ENCODE results near the gene INSIG2.

Gene INSIG2

DNA sequence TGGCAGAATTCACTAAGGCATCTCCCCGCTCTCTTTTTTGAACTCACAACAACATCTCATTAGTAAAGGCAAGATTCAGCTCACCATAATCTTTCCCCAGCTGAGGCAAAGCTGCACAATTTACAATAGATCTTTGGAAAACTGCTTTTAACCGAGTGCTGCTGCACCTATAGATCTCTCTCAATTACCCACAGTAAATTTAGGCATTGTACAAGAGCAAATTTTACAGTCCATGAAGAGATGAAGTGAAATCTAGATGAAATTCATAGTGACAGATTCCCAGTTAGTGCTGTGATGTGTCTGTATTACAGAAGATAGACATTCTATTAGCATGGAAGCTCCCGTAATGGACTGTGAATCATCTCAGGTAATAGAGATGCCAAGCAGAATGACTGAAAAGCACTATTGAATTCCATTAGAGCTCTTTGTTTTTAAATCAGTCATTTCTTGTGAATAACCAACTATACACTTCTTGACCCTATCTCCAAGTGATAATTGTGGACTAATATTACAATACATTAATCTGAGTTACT lies 36.4 kb upstream of the INSIG2 start:
- ATAC-seq (replicated peaks; ENCODE audit: extremely low read depth, poor library complexity, severe bottlenecking) (no peak), DNase-seq (ENCODE audit: low spot score in 2 of 2) (no peak)

DNA sequence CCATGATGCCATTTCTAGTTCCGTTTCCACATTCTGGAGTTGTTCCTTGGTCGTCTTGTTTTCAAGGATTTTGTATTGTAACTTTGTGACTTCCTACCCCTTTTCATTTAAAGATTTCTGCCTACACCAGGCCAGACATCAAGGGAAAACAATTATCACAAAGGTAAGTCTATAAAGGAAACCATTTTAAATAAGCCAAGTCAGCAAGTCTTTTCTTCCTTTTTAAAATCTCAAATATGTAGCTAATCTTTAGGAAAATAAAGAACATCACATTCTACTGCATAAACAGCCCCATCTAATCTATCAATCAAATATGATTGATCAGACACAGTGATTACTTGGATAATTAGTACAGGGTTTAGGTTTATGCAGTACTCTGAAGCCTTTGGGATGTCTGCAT lies 35.8 kb upstream of the INSIG2 start:
- Mint-ChIP-seq H3K4me3 (no peak overlapping the region), H3K4me1 (no peaks in the 10 kb centered on the region), H3K27me3 (peaks cover 77% of the 10 kb centered on the region), H3K9me3 (no peaks in the 10 kb centered on the region), H3K36me3 (ENCODE audit: insufficient read depth) (no peaks in the 10 kb centered on the region), H3K27ac (ENCODE audit: low read depth) (no peak overlapping the region)
- DNase-seq (ENCODE audit: low spot score in 2 of 2), result no peak
- ATAC-seq (replicated peaks; ENCODE audit: extremely low read depth, poor library complexity, severe bottlenecking), result no peak

More for the DNA sequence above, 36.4 kb upstream of the INSIG2 start:
- Mint-ChIP-seq H3K27ac (ENCODE audit: low read depth) (no peak overlapping the region), H3K4me1 (no peaks in the 10 kb centered on the region), H3K4me3 (no peak overlapping the region), H3K9me3 (no peaks in the 10 kb centered on the region), H3K27me3 (peaks cover 78% of the 10 kb centered on the region), H3K36me3 (ENCODE audit: insufficient read depth) (no peaks in the 10 kb centered on the region)

DNA sequence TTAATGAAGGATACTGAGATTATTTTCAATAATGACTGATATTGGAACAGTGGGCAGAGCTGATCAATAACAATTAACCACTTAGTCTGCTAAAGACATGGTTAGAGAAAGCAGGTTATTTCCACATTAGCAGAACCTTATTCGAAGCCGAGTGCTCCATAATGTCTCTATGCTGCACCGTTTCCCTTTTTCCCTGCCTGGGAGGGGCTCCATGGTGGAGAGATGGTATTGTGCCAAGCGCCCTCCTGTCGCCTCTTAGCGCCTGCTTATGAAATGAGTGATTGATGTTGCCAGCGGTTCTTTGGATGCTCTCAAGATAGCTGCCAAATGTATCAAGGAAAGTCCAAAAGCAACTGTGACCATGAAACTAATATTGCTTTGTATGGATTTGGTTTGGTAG lies 34.6 kb upstream of the INSIG2 start:
- no peak for ATAC-seq (replicated peaks; ENCODE audit: extremely low read depth, poor library complexity, severe bottlenecking)

DNA sequence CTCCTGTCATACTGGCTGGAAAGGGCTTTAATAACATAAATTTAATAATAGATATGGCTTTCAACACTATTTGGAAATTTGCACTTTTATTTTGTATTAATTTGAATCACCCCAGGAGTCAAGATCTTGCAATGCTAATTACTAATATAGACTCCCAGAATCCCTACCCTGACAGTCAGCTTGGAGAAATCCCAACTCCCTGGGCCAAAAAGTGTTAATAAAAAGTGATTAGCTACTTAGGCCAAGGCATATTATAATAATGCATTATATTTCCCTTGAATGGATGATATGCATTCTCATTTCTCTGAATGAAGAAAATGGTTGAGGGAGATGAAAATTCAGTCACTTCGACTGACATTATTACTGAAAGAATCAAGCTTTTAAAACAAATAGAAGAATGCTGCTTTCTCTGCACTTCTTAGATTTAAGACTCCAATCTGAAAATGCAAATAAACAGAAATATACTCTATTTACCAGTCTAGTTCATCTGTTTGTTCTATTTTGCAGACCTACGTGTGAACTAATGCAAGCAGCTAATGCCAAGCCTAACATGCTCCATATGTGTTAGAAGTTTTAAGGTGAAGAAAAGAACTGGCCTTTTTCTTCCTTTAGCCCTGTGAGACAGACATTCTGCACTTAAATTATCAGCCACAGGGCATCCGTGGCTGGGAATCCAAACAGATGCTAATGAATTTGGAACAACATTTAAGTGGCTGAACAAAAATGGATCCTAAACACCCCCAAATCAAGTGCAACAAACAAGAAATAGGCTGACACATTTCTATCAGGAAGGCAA lies 33.9 kb upstream of the INSIG2 start:
- Mint-ChIP-seq H3K27me3 (peaks cover 63% of the 10 kb centered on the region), H3K9me3 (no peaks in the 10 kb centered on the region), H3K4me1 (no peaks in the 10 kb centered on the region)

More for the DNA sequence above, 34.6 kb upstream of the INSIG2 start:
- no peak for DNase-seq (ENCODE audit: low spot score in 2 of 2)
- Mint-ChIP-seq H3K36me3 (ENCODE audit: insufficient read depth) (no peaks in the 10 kb centered on the region), H3K4me3 (no peak overlapping the region), H3K27ac (ENCODE audit: low read depth) (no peak overlapping the region), H3K9me3 (no peaks in the 10 kb centered on the region), H3K4me1 (no peaks in the 10 kb centered on the region), H3K27me3 (peaks cover 70% of the 10 kb centered on the region)

DNA sequence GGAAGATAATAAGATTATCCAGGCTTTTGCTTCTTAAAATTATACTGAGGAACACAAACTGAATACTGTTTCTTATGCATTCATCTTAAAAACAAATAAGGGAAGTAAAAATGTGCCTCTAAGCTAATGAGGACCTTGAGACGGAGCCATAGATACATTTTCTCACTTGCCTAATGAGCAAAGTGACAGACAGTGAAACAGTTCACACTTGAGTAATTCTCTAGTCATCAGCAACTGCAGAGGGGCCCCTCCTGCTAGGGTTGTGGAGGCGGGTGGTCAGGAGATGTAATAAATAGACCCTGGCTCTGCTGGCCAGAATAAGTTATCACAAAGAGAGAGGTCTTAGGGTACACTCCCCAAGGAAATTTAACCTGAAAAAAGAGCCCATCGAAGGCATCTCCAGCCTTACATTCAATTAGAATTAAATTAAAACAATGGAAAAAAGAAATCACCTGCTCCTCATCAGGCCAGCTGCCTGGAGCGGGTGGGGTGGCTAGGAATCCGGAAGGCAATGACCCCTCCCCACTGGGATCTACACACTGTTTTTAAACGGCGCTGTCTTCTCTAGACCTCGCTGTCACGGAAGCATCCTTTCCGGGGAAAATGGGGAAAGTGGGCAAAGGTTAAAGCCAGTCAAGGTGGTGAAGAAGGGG lies 32.6 kb upstream of the INSIG2 start:
- ATAC-seq (replicated peaks; ENCODE audit: extremely low read depth, poor library complexity, severe bottlenecking) (no peak), DNase-seq (ENCODE audit: low spot score in 2 of 2) (no peak)
- no peak overlapping the region for H3K4me3 Mint-ChIP-seq
- H3K9me3 Mint-ChIP-seq, result no peaks in the 10 kb centered on the region
- H3K4me1 Mint-ChIP-seq, result no peaks in the 10 kb centered on the region
- H3K27ac Mint-ChIP-seq (ENCODE audit: low read depth), result no peak overlapping the region
- H3K27me3 Mint-ChIP-seq, result peaks cover 51% of the 10 kb centered on the region
- H3K36me3 Mint-ChIP-seq (ENCODE audit: insufficient read depth), result no peaks in the 10 kb centered on the region

More for the DNA sequence above, 33.9 kb upstream of the INSIG2 start:
- DNase-seq (ENCODE audit: low spot score in 2 of 2) (no peak), ATAC-seq (replicated peaks; ENCODE audit: extremely low read depth, poor library complexity, severe bottlenecking) (no peak)
- H3K27ac Mint-ChIP-seq (ENCODE audit: low read depth), result no peak overlapping the region
- H3K4me3 Mint-ChIP-seq, result no peak overlapping the region
- H3K36me3 Mint-ChIP-seq (ENCODE audit: insufficient read depth), result no peaks in the 10 kb centered on the region

DNA sequence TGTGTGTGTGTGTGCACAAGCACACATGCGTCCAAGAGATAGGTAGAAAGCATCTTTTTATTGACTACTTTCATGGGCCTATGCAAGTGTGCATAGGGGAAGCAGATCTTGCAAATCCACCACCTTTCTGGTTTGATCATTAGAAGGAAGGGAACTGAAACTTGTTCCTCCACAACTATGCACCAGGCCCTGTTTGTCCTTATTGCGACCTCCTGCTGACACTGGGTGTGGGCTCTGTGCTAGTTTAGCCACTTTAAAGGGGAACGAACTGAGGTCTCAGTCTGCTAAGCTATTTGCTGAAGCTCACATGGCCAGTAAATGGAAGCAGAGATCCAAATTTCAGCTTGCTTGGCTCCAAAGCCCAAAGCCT lies 32.1 kb upstream of the INSIG2 start:
- H3K27me3 Mint-ChIP-seq, result peaks cover 48% of the 10 kb centered on the region
- no peaks in the 10 kb centered on the region for H3K9me3 Mint-ChIP-seq
- H3K36me3 Mint-ChIP-seq (ENCODE audit: insufficient read depth), result no peaks in the 10 kb centered on the region
- H3K27ac Mint-ChIP-seq (ENCODE audit: low read depth), result no peak overlapping the region
- peak; percentile 60 for ATAC-seq (replicated peaks; ENCODE audit: extremely low read depth, poor library complexity, severe bottlenecking)
- no peaks in the 10 kb centered on the region for H3K4me1 Mint-ChIP-seq
- H3K4me3 Mint-ChIP-seq, result no peak overlapping the region
- DNase-seq (ENCODE audit: low spot score in 2 of 2), result no peak

DNA sequence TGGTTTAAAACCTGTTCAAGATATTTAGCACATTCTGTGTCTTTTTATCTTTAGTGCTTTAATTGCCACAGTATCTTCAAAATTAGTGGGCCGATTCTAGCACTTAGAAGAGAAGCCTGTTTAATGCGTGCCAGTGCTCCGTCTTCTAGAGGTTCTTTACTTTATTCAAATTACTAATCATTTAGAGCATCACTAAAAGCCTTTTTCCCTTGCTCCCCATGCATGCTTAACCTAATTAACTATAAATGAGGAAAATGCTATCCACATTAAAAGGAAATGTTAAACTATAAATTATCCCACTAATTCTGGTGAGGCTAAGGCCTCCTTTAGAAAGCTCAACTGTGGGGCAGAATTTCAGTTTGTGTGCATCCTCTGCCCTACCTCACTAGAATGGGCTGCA lies 31.5 kb upstream of the INSIG2 start:
- H3K36me3 Mint-ChIP-seq (ENCODE audit: insufficient read depth), result no peaks in the 10 kb centered on the region
- H3K27ac Mint-ChIP-seq (ENCODE audit: low read depth), result no peak overlapping the region
- peaks cover 48% of the 10 kb centered on the region for H3K27me3 Mint-ChIP-seq
- H3K4me1 Mint-ChIP-seq, result no peaks in the 10 kb centered on the region
- no peak for DNase-seq (ENCODE audit: low spot score in 2 of 2)
- H3K4me3 Mint-ChIP-seq, result no peak overlapping the region
- no peak for ATAC-seq (replicated peaks; ENCODE audit: extremely low read depth, poor library complexity, severe bottlenecking)
- H3K9me3 Mint-ChIP-seq, result no peaks in the 10 kb centered on the region

DNA sequence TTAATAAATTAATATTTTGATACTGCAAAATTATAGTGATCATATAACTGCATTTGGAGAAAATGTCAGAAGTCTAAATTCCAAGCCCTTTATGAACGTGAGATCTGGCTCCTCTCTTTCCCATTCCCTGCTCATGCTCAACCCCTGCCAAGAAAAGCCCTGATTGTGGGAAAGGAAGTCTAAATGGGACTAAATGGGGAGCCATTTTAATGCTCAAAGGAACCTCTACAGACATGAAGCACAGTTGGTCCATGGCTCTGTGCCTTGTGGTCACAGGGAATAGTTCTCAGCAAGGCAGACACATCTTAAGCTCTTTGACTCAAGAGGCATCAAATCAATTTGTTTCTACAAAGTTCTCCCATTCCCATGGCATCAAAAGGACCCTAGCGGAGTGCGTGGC lies 29.3 kb upstream of the INSIG2 start:
- no peak overlapping the region for H3K27ac Mint-ChIP-seq (ENCODE audit: low read depth)
- ATAC-seq (replicated peaks; ENCODE audit: extremely low read depth, poor library complexity, severe bottlenecking), result no peak
- no peaks in the 10 kb centered on the region for H3K36me3 Mint-ChIP-seq (ENCODE audit: insufficient read depth)
- no peaks in the 10 kb centered on the region for H3K9me3 Mint-ChIP-seq
- DNase-seq (ENCODE audit: low spot score in 2 of 2), result no peak
- H3K4me3 Mint-ChIP-seq, result no peak overlapping the region
- peaks cover 49% of the 10 kb centered on the region for H3K27me3 Mint-ChIP-seq
- no peaks in the 10 kb centered on the region for H3K4me1 Mint-ChIP-seq

DNA sequence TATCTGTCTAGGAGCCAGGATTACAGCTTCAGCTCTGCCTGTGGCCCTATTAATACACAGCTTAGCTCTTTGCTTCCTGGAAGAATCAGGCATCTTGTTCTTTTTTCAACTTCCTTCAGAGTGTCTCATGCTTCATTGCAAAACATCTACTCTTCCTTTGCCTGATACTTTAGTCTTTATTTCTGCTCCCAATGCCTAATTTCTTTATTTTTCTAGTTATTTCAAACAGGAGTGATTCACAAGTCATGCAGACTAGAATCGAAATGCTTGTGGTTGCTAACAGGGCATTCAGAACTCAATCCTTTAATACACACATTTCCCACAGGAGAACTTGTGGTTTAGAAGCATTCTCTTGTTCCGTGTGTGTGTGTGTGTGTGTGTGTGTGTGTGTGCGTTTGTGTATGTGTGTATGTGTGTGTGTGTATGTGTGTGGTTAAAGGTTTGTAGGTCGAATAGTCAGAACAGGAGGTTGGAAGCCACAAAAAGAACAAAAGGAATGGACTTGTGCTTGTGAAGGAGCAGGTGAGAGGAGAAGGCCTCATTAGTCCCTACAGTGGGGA lies 28.3 kb upstream of the INSIG2 start:
- DNase-seq (ENCODE audit: low spot score in 2 of 2) (no peak), ATAC-seq (replicated peaks; ENCODE audit: extremely low read depth, poor library complexity, severe bottlenecking) (no peak)
- H3K9me3 Mint-ChIP-seq, result no peaks in the 10 kb centered on the region
- H3K36me3 Mint-ChIP-seq (ENCODE audit: insufficient read depth), result no peaks in the 10 kb centered on the region
- peaks cover 59% of the 10 kb centered on the region for H3K27me3 Mint-ChIP-seq
- no peak overlapping the region for H3K27ac Mint-ChIP-seq (ENCODE audit: low read depth)
- no peaks in the 10 kb centered on the region for H3K4me1 Mint-ChIP-seq
- H3K4me3 Mint-ChIP-seq, result no peak overlapping the region

DNA sequence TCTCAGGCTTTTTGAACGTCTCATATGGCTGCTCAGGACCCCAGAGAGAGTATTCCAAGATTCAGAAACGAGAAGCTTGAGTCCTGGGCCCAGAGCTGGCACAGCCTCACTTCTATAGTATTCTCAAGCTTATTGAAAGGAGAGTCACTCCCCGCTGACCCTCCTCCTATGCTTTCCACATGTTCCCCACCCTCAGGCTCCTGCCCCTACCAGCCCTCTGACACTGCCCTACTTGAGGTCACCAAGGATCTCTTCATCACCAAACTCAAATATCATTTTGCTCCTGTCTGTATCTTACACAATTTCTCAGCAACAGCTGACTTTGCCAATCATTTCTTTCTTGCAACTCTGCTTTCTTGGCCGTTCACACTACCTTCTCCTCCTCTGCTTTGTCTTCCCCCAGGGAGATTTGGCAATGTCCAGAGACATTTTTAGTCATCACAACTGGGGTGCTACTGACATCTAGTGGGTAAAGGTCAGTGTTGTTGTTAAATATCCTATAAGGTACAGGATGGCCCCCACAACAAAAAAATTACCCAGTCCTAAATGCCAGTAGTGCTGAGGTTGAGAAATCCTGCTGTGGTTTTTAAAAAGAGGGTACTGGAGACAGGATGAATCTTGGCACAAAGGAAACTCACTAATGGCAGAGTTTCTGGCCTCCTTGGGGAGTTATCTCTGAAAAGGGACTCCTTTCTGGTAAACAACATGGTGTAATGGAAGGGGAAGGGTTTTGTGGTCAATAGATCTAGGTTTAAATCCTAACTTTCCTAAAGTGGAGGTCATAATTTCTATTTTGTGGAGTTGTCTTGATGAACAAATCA lies 26.9 kb upstream of the INSIG2 start:
- Mint-ChIP-seq H3K27ac (ENCODE audit: low read depth) (no peak overlapping the region), H3K4me1 (no peaks in the 10 kb centered on the region), H3K27me3 (peaks cover 63% of the 10 kb centered on the region), H3K4me3 (no peak overlapping the region), H3K36me3 (ENCODE audit: insufficient read depth) (no peaks in the 10 kb centered on the region), H3K9me3 (no peaks in the 10 kb centered on the region)
- ATAC-seq (replicated peaks; ENCODE audit: extremely low read depth, poor library complexity, severe bottlenecking) (no peak), DNase-seq (ENCODE audit: low spot score in 2 of 2) (no peak)

DNA sequence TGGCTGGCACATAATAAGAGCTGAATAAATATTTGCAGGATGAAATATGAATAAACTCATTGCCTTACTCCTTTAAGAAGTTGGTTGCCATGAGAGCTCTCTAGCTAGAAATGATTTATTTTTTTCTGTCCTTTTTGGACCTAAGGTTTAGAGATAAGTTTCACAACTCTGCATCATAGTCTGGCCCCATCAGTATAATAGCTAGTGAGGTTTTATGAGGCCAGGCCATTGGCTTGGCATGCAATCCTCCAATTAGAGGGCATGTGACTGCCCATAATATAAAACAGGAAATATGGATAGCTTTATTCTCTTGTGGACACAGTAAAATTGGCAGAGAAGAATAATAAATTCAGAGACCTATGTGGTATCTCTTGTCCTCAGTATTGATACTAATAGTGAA lies 26.2 kb upstream of the INSIG2 start:
- Mint-ChIP-seq H3K4me1 (no peaks in the 10 kb centered on the region), H3K27me3 (peaks cover 67% of the 10 kb centered on the region), H3K27ac (ENCODE audit: low read depth) (no peak overlapping the region), H3K9me3 (no peaks in the 10 kb centered on the region), H3K36me3 (ENCODE audit: insufficient read depth) (no peaks in the 10 kb centered on the region), H3K4me3 (no peak overlapping the region)
- no peak for DNase-seq (ENCODE audit: low spot score in 2 of 2)
- ATAC-seq (replicated peaks; ENCODE audit: extremely low read depth, poor library complexity, severe bottlenecking), result no peak

DNA sequence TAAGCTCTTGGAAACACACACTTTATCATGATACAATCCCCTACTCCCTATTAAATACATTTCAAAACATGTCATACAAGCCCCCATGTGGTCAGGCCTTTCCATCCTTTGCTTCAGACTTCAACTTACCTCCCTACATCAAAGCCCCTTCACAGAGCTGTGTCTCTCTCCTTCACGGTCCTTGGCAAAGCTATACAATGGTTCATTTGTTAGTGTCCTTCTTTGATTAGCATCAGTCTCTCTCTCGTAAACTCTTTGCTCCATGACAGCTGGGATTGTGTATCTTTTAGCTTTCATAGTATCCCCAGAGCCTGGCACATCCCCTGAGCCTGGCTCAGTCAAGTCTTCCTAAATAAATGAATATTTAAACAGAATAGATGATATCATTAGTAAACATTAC lies 25.6 kb upstream of the INSIG2 start:
- H3K4me1 Mint-ChIP-seq, result no peaks in the 10 kb centered on the region
- ATAC-seq (replicated peaks; ENCODE audit: extremely low read depth, poor library complexity, severe bottlenecking), result no peak
- H3K27me3 Mint-ChIP-seq, result peaks cover 66% of the 10 kb centered on the region
- DNase-seq (ENCODE audit: low spot score in 2 of 2), result no peak
- no peak overlapping the region for H3K27ac Mint-ChIP-seq (ENCODE audit: low read depth)
- no peaks in the 10 kb centered on the region for H3K9me3 Mint-ChIP-seq
- H3K4me3 Mint-ChIP-seq, result no peak overlapping the region
- no peaks in the 10 kb centered on the region for H3K36me3 Mint-ChIP-seq (ENCODE audit: insufficient read depth)
